T-helper 2 cell treated with Interferon-gamma antibody and Interleukin-4, amounts not matched to agents 5 μg/mL and 100 μg/mL, for 36 hours (primary cell): Measurements from ENCODE around the gene CAPN10.

Experiments
- DNase-seq: peaks from one replicate; pipeline ENCODE4 v3.0.0; 2021; ENCODE audit warnings: low spot score
- H3K27ac Mint-ChIP-seq: one replicate; pipeline ENCODE4 v1.8.0; 2021; ENCODE audit warnings: mild to moderate bottlenecking, mixed read lengths
- H3K27me3 Mint-ChIP-seq: one replicate; pipeline ENCODE4 v1.8.0; 2021; ENCODE audit warnings: low read depth, mixed read lengths
- H3K36me3 Mint-ChIP-seq: one replicate; pipeline ENCODE4 v1.8.0; 2021; ENCODE audit warnings: low read depth, mixed read lengths
- H3K4me1 Mint-ChIP-seq: one replicate; pipeline ENCODE4 v1.8.0; 2021; ENCODE audit warnings: low read depth, mixed read lengths
- H3K4me3 Mint-ChIP-seq: one replicate; pipeline ENCODE4 v1.8.0; 2022; ENCODE audit warnings: mild to moderate bottlenecking, moderate library complexity, mixed read lengths
- H3K9me3 Mint-ChIP-seq: one replicate; pipeline ENCODE4 v1.8.0; 2021; ENCODE audit warnings: mixed read lengths

Gene CAPN10

DNA sequence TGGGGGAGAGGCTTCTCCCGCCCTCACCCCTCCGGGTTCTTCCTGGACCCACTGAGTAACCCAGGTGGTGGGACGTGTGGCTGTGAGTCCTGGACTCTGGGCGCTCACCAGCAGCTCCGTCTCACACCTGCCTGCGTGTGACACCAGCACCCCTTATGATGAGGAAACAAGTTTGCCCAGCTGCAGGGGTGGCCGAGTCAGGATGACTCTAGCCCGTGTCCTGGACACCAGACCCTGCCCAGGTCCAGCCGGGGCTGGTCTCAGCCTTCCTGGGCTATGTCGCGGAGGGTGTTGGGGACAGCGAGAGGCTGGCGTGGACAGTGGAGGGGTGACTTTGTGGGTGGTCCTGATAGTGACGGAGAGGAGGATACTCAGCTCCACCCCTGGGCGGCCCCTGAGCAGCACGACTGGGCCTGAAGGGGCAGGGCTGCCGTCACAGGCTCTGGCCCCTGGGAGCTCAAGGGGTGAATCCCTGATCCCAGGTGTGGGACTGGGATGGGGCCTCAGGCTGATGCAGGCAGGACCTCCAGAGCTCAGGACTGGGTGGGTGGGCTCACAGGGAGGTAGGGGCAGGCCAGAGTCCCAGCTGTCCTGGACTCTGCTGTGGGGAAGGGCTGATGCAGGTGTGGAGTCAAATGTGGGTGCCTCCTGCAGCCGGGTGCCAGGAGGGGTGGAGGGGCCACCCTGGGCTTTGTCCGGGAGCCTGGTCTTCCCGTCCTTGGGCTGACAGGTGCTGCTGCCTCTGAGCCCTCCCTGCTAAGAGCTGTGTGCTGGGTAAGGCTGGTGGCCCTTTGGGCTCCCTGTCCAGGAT, 42.5 kb downstream of the CAPN10 start:
- Mint-ChIP-seq H3K4me1 (peaks cover 21% of the 10 kb centered on the region), H3K27me3 (no peaks in the 10 kb centered on the region), H3K4me3 (no peak overlapping the region), H3K36me3 (peaks cover 35% of the 10 kb centered on the region), H3K27ac (no peak overlapping the region), H3K9me3 (peaks cover 18% of the 10 kb centered on the region)
- DNase-seq: no peak

DNA sequence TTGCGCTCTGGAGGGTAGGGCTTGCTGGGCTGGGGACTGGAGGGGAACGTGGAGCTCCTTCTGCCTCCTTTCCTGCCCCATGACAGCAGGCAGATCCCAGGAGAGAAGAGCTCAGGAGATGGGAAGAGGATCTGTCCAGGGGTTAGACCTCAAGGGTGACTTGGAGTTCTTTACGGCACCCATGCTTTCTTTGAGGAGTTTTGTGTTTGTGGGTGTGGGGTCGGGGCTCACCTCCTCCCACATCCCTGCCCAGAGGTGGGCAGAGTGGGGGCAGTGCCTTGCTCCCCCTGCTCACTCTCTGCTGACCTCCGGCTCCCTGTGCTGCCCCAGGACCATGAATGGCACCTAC, 43.1 kb downstream of the CAPN10 start:
- DNase-seq: no peak
- Mint-ChIP-seq H3K36me3 (peaks cover 38% of the 10 kb centered on the region), H3K4me3 (no peak overlapping the region), H3K9me3 (peaks cover 23% of the 10 kb centered on the region), H3K4me1 (peaks cover 16% of the 10 kb centered on the region), H3K27ac (no peak overlapping the region), H3K27me3 (no peaks in the 10 kb centered on the region)

DNA sequence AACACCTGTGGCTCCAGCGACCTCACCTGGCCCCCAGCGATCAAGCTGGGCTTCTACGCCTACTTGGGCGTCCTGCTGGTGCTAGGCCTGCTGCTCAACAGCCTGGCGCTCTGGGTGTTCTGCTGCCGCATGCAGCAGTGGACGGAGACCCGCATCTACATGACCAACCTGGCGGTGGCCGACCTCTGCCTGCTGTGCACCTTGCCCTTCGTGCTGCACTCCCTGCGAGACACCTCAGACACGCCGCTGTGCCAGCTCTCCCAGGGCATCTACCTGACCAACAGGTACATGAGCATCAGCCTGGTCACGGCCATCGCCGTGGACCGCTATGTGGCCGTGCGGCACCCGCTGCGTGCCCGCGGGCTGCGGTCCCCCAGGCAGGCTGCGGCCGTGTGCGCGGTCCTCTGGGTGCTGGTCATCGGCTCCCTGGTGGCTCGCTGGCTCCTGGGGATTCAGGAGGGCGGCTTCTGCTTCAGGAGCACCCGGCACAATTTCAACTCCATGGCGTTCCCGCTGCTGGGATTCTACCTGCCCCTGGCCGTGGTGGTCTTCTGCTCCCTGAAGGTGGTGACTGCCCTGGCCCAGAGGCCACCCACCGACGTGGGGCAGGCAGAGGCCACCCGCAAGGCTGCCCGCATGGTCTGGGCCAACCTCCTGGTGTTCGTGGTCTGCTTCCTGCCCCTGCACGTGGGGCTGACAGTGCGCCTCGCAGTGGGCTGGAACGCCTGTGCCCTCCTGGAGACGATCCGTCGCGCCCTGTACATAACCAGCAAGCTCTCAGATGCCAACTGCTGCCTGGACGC, 43.6 kb downstream of the CAPN10 start:
- H3K9me3 Mint-ChIP-seq: peaks cover 27% of the 10 kb centered on the region
- no peak overlapping the region for H3K4me3 Mint-ChIP-seq
- peaks cover 10% of the 10 kb centered on the region for H3K4me1 Mint-ChIP-seq
- DNase-seq: no peak
- H3K36me3 Mint-ChIP-seq: peaks cover 40% of the 10 kb centered on the region
- no peaks in the 10 kb centered on the region for H3K27me3 Mint-ChIP-seq
- H3K27ac Mint-ChIP-seq: no peak overlapping the region

DNA sequence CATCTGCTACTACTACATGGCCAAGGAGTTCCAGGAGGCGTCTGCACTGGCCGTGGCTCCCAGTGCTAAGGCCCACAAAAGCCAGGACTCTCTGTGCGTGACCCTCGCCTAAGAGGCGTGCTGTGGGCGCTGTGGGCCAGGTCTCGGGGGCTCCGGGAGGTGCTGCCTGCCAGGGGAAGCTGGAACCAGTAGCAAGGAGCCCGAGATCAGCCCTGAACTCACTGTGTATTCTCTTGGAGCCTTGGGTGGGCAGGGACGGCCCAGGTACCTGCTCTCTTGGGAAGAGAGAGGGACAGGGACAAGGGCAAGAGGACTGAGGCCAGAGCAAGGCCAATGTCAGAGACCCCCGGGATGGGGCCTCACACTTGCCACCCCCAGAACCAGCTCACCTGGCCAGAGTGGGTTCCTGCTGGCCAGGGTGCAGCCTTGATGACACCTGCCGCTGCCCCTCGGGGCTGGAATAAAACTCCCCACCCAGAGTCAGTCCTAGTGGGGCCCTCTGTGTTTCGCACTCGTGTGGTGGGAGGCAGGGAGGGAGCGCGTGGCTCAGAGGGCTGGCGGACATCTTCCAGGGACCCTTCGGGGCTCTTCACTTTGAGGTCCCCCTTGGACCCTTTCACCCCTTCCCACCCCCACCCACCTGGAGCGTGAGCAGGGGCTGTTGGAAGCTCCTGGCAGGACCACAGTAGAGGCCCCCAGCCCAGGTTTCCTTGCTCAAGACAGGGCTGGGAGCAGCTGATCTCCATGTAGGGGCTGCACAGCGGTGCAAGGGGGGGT, 44.4 kb downstream of the CAPN10 start:
- peaks cover 27% of the 10 kb centered on the region for H3K9me3 Mint-ChIP-seq
- no peaks in the 10 kb centered on the region for H3K27me3 Mint-ChIP-seq
- H3K4me1 Mint-ChIP-seq: peaks cover 8% of the 10 kb centered on the region
- H3K36me3 Mint-ChIP-seq: peaks cover 40% of the 10 kb centered on the region
- H3K27ac Mint-ChIP-seq: no peak overlapping the region
- H3K4me3 Mint-ChIP-seq: no peak overlapping the region
- DNase-seq: no peak

DNA sequence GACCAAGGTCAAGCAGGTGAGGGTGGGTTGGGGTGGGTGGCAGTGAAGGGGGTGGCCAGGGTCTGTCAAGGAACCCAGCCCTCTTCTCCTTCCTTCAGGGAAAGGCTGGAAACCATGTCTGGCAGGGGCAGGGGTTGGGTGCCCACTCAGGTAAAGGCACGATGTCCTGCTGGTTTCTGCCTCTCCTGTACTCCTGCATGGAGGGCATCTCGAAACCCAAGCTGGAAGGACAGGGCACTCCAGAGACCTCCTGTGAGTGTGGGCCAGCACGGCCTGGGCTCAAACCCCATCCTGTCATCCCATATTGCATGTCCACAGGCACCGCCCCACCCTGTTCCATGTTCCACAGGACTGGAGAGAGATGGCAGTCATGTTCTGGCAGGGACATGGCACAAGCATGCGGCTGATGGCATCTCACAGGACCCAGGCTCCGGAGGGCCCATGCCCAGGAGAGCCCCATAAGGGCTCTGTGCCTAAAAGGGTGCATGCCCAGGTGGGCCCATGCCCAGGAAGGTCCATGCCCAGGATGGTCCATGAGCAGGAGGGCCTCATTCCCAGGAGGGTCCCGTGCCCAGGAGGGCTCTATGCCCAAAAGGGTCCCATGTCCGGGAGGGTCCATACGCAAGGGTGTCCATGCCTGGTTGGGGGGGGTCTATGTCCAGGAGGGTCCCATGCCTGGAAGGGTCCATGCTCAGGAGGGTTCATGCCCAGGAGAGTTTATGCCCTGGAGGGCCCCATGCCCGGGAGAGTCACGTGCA, 45.2 kb downstream of the CAPN10 start:
- Mint-ChIP-seq H3K4me1 (peaks cover 5% of the 10 kb centered on the region), H3K9me3 (peaks cover 27% of the 10 kb centered on the region), H3K4me3 (no peak overlapping the region), H3K36me3 (peaks cover 39% of the 10 kb centered on the region), H3K27me3 (no peaks in the 10 kb centered on the region), H3K27ac (no peak overlapping the region)
- no peak for DNase-seq

DNA sequence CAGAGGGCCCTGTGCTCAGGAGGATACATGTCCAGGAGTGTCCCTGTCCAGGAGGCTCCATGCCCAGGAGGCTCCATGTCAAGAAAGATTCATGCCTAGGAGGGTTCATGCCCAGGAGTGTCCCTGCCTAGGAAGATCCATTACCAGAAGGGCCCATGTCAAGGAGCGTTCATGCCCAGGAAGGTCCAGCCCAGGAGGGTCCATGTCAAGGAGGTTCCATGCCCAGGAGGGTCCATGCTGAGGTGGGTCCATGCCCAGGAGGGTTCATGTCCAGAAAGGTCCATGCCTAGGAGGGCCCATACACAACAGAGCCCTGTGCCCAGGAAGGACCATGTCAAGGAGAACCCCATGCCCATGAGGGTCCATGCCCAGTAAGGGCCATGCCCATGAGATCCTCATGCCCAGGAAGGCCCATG, 45.8 kb downstream of the CAPN10 start:
- Mint-ChIP-seq H3K4me1 (no peaks in the 10 kb centered on the region), H3K9me3 (peaks cover 27% of the 10 kb centered on the region), H3K36me3 (peaks cover 36% of the 10 kb centered on the region), H3K27ac (no peak overlapping the region), H3K27me3 (no peaks in the 10 kb centered on the region), H3K4me3 (no peak overlapping the region)
- DNase-seq: no peak

DNA sequence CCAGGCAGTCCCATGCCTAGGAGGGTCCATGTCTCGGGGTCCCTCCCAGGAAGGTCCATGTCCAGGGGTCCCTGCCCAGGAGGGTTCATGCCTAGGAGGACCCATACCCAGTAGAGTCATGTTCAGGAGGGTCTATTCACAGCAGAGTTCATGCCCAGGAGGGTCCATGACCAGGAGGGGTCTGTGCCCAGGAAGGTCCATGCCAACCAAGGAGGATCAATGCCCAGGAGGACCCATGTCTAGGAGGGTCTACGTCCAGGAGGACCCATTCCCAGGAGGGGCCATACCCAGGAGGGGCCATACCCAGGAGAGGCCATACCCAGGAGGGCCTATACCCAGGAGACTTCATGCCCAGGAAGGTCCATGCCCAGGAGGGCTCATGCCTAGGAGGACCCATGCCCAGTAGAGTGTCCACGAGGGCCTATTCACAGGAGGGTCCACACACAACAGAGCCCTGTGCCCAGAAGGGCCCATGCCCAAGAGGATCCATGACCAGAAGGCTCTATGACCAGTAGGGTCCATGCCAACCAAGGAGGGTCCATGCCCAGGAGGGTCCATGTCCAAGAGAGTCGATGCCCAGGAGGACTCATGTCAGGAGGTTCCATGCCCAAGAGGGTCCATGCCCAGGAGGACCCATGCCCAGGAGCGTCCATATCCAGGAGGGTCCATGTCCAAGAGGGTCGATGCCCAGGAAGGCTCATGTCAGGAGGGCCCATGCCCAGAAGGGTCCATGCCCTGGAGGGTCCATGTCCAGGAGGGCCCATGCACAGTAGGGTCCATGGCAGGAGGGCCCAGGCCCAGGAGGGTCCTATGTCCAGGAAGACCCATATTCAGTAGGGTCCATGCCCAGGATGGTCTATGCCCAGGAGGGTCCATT, 48.8 kb downstream of the CAPN10 start:
- no peak for DNase-seq
- Mint-ChIP-seq H3K36me3 (peaks cover 32% of the 10 kb centered on the region), H3K4me1 (no peaks in the 10 kb centered on the region), H3K4me3 (no peak overlapping the region), H3K27me3 (peaks cover 3% of the 10 kb centered on the region), H3K27ac (no peak overlapping the region), H3K9me3 (peaks cover 27% of the 10 kb centered on the region)

DNA sequence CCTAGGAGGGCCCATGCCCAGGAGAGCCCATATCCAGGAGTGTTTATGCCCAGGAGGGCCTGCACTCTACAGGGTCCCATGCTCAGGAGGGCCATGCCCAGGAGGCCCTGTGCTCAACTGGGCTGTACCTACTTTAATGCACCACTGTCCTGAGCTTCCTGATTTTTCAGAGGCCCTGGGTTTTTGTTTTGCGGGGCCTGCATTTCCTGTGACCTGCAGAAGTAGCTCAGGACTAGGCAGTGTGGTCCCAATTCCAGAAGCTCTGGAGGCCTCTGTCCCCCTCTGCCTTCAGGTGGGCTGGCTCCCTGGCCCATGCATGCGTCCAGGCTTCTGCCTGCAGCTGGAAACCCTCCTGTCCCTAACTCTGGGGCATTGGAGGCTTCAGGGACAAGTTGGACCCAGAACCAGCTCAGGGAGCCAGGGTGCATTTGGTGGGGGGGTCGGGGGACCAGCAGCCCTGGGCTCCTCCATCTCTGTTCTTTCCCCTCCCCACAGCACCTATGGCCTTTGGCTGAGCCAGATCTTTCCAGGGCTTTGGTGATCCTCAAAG, 49.5 kb downstream of the CAPN10 start:
- Mint-ChIP-seq H3K4me1 (no peaks in the 10 kb centered on the region), H3K27me3 (peaks cover 3% of the 10 kb centered on the region), H3K36me3 (peaks cover 28% of the 10 kb centered on the region), H3K9me3 (peaks cover 27% of the 10 kb centered on the region), H3K27ac (no peak overlapping the region), H3K4me3 (no peak overlapping the region)
- DNase-seq: no peak

DNA sequence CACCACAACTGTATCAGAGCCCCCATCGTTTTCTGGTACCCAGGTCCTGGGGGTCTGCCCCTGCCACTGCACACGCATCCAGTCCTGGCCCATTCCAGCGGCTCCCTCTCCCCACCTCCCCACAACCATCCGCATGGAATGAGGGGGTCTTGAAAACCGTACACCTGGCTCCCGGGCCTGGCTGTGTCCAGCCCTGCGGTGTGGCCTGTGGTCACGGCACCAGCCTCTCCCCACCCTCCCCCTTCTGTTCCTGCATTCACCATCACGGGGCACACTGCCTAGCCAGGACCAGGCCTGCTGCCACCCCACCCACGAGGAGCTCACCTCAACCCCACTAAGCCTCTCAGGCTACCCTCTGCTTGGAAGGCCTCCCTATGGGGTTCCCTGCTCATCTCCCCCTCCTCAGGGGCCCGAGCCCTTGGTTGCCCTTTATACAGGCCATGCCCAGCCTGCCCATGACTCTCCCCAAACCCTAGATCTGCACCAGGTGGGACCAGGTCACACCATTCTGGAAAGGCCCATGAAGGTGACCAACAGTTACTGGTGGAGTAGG, 50.1 kb downstream of the CAPN10 start:
- DNase-seq: no peak
- Mint-ChIP-seq H3K4me3 (no peak overlapping the region), H3K9me3 (peaks cover 27% of the 10 kb centered on the region), H3K4me1 (no peaks in the 10 kb centered on the region), H3K36me3 (peaks cover 25% of the 10 kb centered on the region), H3K27me3 (peaks cover 3% of the 10 kb centered on the region), H3K27ac (no peak overlapping the region)

DNA sequence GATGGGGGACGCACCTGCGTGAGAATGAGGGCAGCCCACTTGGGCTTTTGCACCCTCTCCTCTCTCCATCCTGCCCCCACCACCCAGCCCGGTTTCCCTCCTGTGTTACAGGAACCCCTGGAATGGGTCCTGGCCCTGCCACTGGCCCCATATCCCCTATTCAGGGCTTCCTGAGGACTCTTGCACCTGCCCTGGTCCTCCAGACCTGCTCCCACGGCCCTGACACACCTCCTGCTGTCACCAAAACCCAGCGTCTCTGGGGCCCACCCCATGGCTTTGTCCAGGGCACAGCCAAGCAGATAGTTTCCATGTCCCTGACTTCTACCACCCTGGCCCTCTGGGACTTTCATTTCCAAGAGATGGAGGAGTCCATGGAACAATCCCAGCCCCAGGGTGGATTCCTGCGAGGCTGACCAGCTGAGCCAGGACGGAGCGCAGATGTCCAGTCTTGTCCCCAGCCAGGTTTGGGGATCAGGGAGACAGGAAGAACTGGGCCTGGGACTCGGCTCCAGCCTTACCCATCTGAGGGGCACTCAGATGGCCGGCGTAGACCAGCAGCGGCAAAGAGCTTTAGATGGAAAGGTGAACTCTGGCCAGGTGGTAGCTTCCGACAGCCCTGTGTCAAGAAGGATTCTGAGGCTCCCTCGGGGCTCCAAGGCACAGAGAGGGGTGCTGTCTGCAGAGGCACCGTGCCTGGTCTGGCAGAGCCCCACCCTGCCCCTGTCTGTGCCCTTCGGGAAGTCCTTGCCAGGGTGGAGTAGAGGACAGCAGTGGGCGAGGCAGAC, 50.8 kb downstream of the CAPN10 start:
- no peak for DNase-seq
- H3K36me3 Mint-ChIP-seq: peaks cover 18% of the 10 kb centered on the region
- H3K4me3 Mint-ChIP-seq: no peak overlapping the region
- H3K4me1 Mint-ChIP-seq: no peaks in the 10 kb centered on the region
- H3K27ac Mint-ChIP-seq: no peak overlapping the region
- H3K27me3 Mint-ChIP-seq: peaks cover 3% of the 10 kb centered on the region
- H3K9me3 Mint-ChIP-seq: peaks cover 24% of the 10 kb centered on the region

DNA sequence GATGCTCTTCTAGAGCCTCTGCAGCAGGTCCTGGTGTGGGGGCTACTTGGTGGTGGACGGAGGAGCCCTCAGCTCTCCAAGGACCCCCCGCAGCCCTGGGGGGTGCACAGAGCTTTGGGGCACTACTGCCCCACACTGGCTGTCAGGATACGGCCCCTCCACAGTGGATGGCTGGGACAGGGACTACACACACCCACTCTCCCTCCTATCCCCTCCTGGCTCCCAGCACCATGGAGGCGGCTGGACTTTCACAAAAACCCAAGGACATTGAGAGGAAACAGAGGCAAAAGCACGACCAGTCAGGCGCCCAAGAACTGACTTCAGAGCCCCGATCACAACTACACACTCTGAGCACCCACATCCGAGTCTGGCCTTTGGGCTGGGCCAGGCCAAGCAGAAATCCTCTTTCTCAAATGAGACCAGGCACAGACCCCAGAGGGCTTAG, 51.4 kb downstream of the CAPN10 start:
- Mint-ChIP-seq H3K4me1 (no peaks in the 10 kb centered on the region), H3K4me3 (no peak overlapping the region), H3K27me3 (peaks cover 3% of the 10 kb centered on the region), H3K27ac (no peak overlapping the region), H3K9me3 (peaks cover 18% of the 10 kb centered on the region), H3K36me3 (peaks cover 12% of the 10 kb centered on the region)
- no peak for DNase-seq
